Hematopoietic multipotent progenitor cell treated with erythropoietin and hydrocortisone succinate and interleukin-3 and kit ligand, for 8 days (in vitro differentiated cells): Measurements from ENCODE around the gene HK1.
"Not testable (repeated sequence)": the region's sequence is repeated elsewhere in the genome, so short reads cannot be mapped to it uniquely, and the experiment has no call there.

ENCODE experiments used
- DNase-seq: peaks from one replicate; pipeline ENCODE4 v3.0.0-alpha.2; 2015

Gene HK1

GRCh38 chr10:69312528-69312927, 34.2 kb downstream of the HK1 start:
- no peak for DNase-seq

GRCh38 chr10:69315100-69315542, 36.8 kb downstream of the HK1 start:
- DNase-seq, result peak; percentile 52

GRCh38 chr10:69315610-69316312, 37.5 kb downstream of the HK1 start:
- peak; percentile 96 for DNase-seq

- peak; percentile 59 for DNase-seq
Observed at GRCh38 chr10:69316313-69317059, 38.2 kb downstream of the HK1 start.

- peak; percentile 91 for DNase-seq
Observed at GRCh38 chr10:69317175-69317604, 38.9 kb downstream of the HK1 start.

GRCh38 chr10:69317626-69318105, 39.4 kb downstream of the HK1 start:
- no peak for DNase-seq

- DNase-seq, result peak; percentile 88
Observed at GRCh38 chr10:69318106-69318866, 40.0 kb downstream of the HK1 start.

GRCh38 chr10:69318867-69319727, 40.8 kb downstream of the HK1 start:
- peak; percentile 76 for DNase-seq

GRCh38 chr10:69319841-69320316, 41.6 kb downstream of the HK1 start:
- DNase-seq, result peak; percentile 41

- no peak for DNase-seq
Observed at GRCh38 chr10:69320521-69320920, 42.2 kb downstream of the HK1 start.

GRCh38 chr10:69321039-69321715, 42.9 kb downstream of the HK1 start:
- no peak for DNase-seq

- no peak for DNase-seq
Observed at GRCh38 chr10:69321865-69322264, 43.6 kb downstream of the HK1 start.

GRCh38 chr10:69322346-69322745, 44.0 kb downstream of the HK1 start:
- DNase-seq, result not testable (repeated sequence)

GRCh38 chr10:69323622-69324021, 45.3 kb downstream of the HK1 start:
- DNase-seq, result no peak

- DNase-seq, result no peak
Observed at GRCh38 chr10:69324583-69324982, 46.3 kb downstream of the HK1 start.

- DNase-seq, result not testable (repeated sequence)
Observed at GRCh38 chr10:69325637-69326523, 47.6 kb downstream of the HK1 start.

GRCh38 chr10:69326692-69327091, 48.4 kb downstream of the HK1 start:
- DNase-seq, result no peak

- peak; percentile 77 for DNase-seq
Observed at GRCh38 chr10:69327463-69328379, 49.4 kb downstream of the HK1 start.

GRCh38 chr10:69328380-69328735, 50.1 kb downstream of the HK1 start:
- peak; percentile 50 for DNase-seq
